Sigmoid colon (tissue), 4 donors: ENCODE data around the gene PER2.

Source experiments
- CTCF ChIP-seq, 4 experiments: fragments of 450-650 bp in 3 of 4; fragments of 200-600 bp in 1 of 4; IDR thresholded peaks; one replicate each; pipeline ENCODE4 v1.5.1; 2016 to 2019; ENCODE audit warnings: antibody characterized with exemption in 4 of 4, mild to moderate bottlenecking in 3 of 4, moderate library complexity in 2 of 4
- POLR2AphosphoS5 ChIP-seq, 4 donors: sonication (generic); formaldehyde crosslinking; IDR thresholded peaks; one replicate each; pipeline ENCODE4 v1.6.1; 2017; ENCODE audit warnings: antibody characterized with exemption in 4 of 4

GRCh38 chr2:238228700-238229099 is 59.7 kb downstream of the PER2 start:
- TF ChIP-seq CTCF (IDR thresholded peaks at IDR 0.05) (no peak), POLR2AphosphoS5 (IDR thresholded peaks at IDR 0.05) (peak; percentile 73 to 91 (median 86))
